Lower leg skin (tissue), 4 donors: ENCODE measurements around the gene BSX. TPM values are rescaled to one million over a fixed set of nuclear protein-coding genes. Genes with fewer than 3 reads are reported as not detected.

Source experiments
- DNase-seq, 2 donors: peaks; one replicate each; pipeline ENCODE4 v3.0.0-alpha.2; 2019; ENCODE audit warnings: low spot score in 2 of 2
- H3K4me3 ChIP-seq: fragments of 200-600 bp; sonication (generic); 2 replicates; pipeline ENCODE4 v1.5.1; 2017; ENCODE audit warnings: mild to moderate bottlenecking, low read depth; ENCODE audit not compliant: poor library complexity, severe bottlenecking
- CTCF ChIP-seq, 3 donors: fragments of 450-650 bp; IDR thresholded peaks; one replicate each; pipeline ENCODE4 v1.5.1; 2016; ENCODE audit warnings: antibody characterized with exemption in 3 of 3, mild to moderate bottlenecking in 3 of 3, moderate library complexity in 2 of 3
- POLR2A ChIP-seq, 2 donors: fragments of 450-650 bp; IDR thresholded peaks; one replicate each; pipeline ENCODE4 v1.6.1; 2016 to 2017; ENCODE audit warnings: antibody characterized with exemption in 2 of 2, mild to moderate bottlenecking in 1 of 2, moderate library complexity in 1 of 2
- WGBS, 2 donors: methylation state at CpG; one replicate each; pipeline ENCODE4 v1.1.5; 2018; 5-methylcytosine and 5-hydroxymethylcytosine counted together
- intact Hi-C: fragments of 100-400 bp; cut with DNase I; formaldehyde crosslinking; loops from one replicate; pipeline ENCODE4 v1.15.0; 2023; ENCODE audit warnings: low total_unique reads
- total RNA-seq, 4 donors: library from RNA; depleted of rRNA; stranded (reverse); fragments of >200 nt; gene quantifications; one replicate each; pipeline ENCODE4 v1.1.0, GENCODE V29; 2016

Gene BSX
- total RNA-seq = not detected

- WGBS, 2 donors = 6 to 9% methylated on average over 35 of the region's 35 CpGs
- TF ChIP-seq POLR2A (IDR thresholded peaks at IDR 0.05) (no peak), CTCF (IDR thresholded peaks at IDR 0.05) (no peak)
- intact Hi-C loops = no loop called here
- H3K4me3 ChIP-seq = no peak within 1 kb of the TSS
- no peak for DNase-seq
These were observed at the start of gene BSX for GRCh38 chr11:122981388-122982264. BSX (minus strand) TSS chr11:122981834; CDS start chr11:122981671, 163 bp downstream.

- DNase-seq = peak in 1 of 2 donors; percentile 6
- intact Hi-C loops = no loop called here
- TF ChIP-seq POLR2A (IDR thresholded peaks at IDR 0.05) (no peak), CTCF (IDR thresholded peaks at IDR 0.05) (no peak)
- WGBS, 2 donors = 70 to 76% methylated on average over 4 of the region's 4 CpGs
- no peak overlapping the region for H3K4me3 ChIP-seq
These were observed 48.9 kb upstream of the BSX start for GRCh38 chr11:123030517-123030916.

- peak in 1 of 2 donors; percentile 73 for DNase-seq
- TF ChIP-seq POLR2A (IDR thresholded peaks at IDR 0.05) (no peak), CTCF (IDR thresholded peaks at IDR 0.05) (no peak)
- H3K4me3 ChIP-seq = no peak overlapping the region
- intact Hi-C loops = no loop called here
- 36 to 59% methylated on average over 2 of the region's 2 CpGs for WGBS, 2 donors
These were observed 39.3 kb upstream of the BSX start for GRCh38 chr11:123020968-123021367.

- TF ChIP-seq POLR2A (IDR thresholded peaks at IDR 0.05) (no peak), CTCF (IDR thresholded peaks at IDR 0.05) (no peak)
- WGBS, 2 donors = 70 to 90% methylated on average over 9 of the region's 9 CpGs
- peak in 1 of 2 donors; percentile 49 for DNase-seq
These were observed 37.1 kb upstream of the BSX start for GRCh38 chr11:123018702-123019101.

GRCh38 chr11:123011510-123011909 is 29.9 kb upstream of the BSX start:
- intact Hi-C loops = no loop called here
- TF ChIP-seq CTCF (IDR thresholded peaks at IDR 0.05) (no peak), POLR2A (IDR thresholded peaks at IDR 0.05) (no peak)
- WGBS, 2 donors = 72 to 73% methylated on average over 4 of the region's 4 CpGs
- H3K4me3 ChIP-seq = no peak overlapping the region
- no peak for DNase-seq

More at GRCh38 chr11:123018702-123019101, 37.1 kb upstream of the BSX start:
- intact Hi-C loops = no loop called here
- no peak overlapping the region for H3K4me3 ChIP-seq
